GM21381 (cell line): Measurements from ENCODE around the gene TOR2A.

Experiments
- ATAC-seq: cut with Tn5 transposase; IDR thresholded peaks from one replicate; pipeline ENCODE4 v1.9.1; 2021; ENCODE audit warnings: mild to moderate bottlenecking, moderate library complexity; ENCODE audit not compliant: unreplicated experiment

The TOR2A gene

DNA sequence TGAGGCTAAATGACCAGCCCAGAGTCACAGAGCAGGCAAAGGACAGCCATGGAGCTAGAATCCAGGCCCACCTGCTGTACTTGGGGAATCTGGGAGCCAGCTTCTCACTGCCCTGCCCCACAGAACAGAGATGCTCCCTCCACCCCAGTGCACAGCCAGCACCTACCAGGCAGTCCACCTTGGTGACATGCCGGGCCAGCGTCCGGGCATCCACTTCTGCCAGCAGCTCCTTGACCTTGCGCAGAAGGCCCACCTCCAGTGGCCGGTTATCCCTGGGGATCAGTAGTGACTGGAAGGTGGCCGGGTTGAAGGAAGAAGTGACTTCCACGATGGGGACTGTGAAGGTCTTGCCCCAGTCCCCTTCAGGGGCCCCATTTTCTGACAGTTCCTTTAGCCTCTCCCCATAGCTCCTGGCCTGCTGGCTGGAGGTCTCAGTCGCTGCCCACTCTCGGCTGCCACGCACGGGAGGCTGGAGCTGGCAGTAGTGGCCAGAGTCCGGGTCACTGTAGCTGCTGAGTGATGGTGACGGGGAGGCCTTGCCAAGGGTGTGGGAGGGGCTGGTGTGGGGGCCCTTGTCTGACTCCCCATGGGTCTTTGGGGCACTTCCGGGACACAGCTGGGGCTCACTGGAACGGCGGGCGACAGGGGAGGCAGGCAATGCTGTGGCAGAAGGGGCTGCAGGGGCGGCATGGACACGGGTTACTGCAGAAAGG lies 9.5 kb upstream of the TOR2A start:
- ATAC-seq: no peak

DNA sequence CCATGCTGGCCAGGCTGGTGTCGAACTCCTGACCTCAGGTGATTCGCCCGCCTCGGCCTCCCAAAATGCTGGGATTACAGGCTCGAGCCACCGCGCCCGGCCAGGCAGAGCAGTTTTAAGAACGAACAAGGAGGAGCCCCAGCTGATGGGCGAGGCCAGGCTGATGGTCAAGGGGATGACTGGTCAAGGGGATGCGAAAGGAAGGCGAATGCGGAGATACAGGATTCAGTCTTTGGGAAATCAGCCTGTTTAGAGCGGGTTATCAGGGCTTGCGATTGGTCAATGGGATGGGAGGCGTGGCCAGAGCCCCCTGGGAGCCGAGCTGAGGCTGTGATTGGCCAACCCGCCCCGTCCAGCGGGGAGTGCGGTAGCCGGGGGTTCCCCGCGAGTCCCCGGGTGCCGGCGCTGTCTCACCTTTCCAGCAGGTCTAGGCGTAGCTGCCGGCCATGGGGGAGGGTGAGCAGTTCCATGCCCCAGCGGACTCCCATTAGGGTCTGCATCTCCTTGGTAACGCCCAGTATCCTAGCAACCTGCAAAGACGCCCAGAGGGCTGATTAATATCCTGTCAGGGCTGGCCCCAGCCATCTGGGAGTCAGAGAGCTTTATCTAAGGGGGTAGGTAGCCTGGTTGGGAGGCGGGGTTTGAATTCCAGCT lies 7.5 kb upstream of the TOR2A start:
- ATAC-seq: no peak

DNA sequence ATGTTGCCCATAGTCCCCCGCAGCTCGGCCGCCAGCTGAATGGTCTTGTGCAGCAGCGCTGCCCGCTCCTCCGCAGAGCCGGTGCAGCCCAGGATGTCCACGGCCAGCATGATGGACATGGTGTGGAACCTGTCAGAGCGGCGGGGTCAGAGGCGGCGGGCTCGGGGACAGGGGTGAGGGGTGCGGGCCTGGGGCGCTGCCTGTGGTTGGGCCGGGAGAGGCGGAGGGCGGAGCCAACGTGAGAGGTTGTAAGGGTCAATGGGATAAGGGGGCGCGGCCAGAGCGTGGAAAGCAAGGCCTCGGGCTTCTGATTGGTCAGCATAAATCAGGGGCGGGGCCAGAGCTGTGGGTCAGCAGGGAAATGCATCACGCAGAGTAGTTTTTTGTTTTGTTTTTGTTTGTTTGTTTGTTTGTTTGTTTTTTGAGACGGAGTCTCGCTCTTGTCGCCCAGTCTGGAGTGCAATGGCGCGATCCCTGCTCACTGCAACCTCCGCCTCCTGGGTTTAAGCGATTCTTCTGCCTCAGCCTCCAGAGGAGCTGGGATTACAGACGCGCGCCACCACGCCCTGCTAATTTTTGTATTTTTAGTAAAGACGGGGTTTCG lies 6.8 kb upstream of the TOR2A start:
- ATAC-seq: no peak

DNA sequence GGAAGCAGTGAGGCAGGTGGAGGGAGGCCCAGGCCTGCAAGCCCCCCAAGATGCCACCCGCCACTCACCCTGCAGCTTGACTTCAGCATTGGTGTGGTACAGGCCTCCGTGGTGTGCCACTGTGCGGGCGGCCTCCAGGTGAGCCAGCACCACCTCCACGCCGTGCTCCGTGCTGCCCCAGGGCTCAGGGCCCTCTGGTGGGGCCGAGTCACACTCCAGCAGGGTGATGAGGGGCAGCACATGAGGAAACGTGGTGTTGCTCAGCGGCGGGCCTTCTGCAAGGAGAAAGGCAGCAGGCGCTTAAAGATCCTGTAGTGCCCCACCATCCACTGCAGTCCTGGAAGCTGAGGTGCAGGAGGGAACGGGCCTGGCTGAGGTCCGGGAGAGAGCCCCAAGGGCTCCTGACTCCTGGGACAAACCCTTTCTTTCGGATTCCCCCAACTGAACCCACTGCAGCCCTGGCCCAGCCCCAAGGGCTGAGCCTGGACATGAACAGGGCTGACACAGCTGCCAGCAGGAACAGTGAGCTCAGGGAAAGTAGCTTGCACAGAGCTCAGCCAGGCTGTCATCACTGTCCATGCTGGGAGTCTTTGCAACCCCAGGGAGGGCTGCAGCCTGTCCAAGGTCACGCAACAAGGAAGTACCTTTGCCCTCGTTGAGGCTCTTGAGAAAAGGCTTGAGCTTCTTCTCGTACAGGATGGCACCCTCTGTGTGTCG lies 4.7 kb upstream of the TOR2A start:
- no peak for ATAC-seq

DNA sequence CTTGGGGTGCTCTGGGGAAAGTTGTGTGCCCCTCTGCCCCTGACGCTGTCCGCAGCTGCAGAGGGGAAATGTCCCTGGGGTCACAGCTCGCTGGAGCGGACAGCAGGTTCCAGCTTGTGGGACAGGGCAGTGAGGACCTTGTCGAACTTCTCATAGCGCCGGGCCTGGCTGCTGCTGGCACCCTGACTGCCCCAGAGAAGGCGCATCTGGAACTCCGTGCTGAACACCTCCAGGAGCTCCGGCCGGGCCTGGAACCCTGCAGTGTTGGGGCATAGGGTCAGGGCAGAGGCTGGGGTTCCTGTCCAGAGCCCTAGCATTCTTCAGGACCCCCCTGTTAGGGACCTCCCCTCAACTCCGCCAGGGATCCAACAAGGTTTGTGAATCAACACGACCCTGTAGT lies 3.6 kb upstream of the TOR2A start:
- ATAC-seq: no peak

DNA sequence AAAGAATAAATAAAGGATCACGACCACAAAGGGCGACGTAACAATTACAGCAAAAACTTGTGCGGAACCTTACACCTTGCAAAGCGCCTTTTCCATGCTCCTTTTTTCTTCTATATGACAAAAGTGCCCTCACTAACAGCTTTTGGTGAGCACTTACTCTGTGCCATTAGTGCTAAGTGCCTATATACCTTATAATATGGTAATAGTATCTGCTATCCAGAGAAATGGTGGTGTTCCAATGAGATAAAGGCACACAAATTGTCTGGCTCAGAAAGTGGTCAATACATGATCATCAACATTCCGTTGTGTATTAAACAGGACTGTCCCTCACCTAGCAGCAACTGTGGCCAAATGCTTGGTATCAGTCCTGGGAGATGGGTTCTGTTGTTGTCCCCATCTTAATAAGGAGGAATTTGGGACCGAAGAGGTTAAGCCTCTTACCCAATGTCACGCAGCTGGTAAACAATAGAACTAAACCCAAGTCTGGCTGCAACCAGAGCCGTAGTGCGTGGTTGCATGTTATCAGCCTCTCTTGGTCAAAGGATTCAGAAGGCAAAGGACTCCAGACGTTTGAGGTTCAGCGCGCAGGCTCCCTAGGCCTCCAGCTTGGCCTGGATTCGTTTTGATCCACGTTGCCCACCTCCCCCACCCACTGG lies 564 bp upstream of the TOR2A start:
- ATAC-seq: no peak

DNA sequence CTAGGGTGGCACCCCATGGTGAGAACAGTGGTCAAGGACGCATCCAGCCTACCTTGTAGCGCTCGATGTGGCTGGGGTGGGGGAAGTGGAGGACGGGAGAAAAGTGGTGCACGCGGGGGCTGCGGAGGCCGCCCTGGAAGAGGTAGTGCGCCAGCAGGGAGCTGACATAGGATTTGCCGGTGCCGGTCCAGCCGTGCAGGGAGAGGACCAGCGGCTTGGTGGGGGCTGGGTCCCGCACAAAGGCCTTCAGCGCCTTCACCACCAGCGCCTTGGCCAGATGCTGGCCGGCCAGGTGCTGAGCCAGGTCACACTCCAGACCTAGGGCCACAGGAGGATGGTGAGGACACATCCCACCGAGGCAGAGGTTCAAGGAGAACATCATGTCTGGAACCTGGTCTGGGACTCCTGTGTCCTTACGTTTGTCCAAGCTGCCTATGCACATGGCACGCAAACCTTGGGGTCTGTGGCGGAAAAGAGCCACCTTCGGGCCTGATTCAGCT lies 797 bp downstream of the TOR2A start:
- peak; percentile 3 for ATAC-seq

DNA sequence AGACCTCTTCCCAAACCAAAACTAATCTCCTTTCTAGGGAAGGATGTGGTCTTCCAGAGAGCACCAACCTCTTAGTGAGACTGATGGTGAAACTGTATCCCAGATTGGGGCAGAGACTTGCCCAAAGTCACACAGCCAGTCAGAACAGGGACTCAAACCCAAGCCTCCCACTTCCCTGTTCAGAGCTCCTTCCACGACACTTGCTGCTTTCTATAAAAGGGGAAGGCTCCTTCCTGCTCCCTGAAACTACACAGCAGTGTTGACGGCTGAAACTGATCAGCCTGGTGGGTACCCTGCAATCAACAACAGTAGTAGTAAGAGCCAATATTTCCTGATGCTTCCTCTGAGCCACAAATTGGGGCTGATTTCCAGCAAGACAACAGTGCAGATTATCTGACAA lies 1.5 kb downstream of the TOR2A start:
- no peak for ATAC-seq

DNA sequence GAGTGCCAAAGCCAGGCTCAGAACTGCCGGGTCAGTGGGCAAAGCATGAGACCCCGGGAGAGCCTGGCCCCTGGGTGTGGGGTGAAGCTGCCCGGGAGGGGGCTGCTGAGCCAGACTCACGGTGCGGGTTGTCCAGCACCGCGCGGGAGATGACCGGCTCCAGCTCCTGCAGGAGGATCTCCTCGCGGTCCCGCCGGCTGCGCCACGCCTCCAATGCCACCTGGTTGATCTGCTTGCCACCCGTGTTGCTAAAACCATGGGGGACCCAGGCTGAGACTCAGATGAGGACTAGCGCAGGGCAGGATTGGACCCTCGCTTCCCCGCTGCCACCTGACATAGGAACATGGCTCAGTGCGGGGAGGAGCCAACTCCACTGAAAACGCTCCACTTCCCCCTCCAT lies 2.6 kb downstream of the TOR2A start:
- ATAC-seq: no peak

DNA sequence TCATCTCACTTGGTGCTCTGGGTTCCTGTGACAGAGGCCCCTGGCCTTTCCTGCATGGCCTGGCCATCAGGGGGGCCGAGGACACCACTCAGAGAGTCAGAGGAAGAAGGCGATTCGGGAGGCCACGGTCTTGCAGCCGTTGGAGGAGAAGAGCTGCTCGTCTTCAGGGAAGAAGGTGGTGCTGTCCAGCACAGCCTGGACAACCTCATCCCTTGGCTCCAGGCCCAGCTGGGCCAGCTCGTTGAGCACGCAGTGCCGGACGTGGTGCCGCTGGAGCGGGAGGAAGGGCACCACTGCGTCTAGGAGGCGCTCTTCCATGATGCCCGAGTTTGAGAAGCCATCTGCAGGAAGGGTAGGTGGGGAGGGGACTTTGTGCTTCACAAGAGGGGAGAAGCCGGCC lies 3.2 kb downstream of the TOR2A start:
- ATAC-seq: no peak

DNA sequence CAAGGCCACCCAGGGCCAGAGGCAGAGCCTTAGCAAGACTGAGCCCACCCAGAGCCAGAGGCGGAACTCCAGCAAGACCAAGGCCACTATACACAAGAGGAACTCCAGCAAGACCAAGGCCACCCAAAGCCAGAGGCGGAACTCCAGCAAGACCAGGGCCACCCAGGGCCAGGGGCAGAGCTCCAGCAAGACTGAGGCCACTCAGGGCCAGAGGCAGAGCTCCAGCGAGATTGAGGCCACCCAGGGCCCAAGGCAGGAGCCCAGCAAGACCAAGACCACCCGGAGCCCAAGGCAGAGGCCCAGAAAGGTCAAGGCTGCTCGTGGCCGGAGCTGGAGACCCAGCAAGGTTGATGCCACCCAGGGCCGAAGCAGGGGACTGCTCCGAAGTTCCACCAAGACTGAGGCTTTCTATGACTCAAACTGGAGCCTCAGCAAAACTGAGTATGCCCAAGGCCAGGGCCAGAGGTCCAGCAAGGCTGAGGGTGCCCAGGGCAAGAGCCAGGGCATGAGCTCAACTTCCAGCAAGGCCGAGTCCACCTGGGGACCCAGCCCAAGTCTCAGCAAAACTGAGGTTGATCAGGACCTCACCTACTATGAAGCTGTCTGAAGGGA lies 4.2 kb downstream of the TOR2A start:
- ATAC-seq: no peak

DNA sequence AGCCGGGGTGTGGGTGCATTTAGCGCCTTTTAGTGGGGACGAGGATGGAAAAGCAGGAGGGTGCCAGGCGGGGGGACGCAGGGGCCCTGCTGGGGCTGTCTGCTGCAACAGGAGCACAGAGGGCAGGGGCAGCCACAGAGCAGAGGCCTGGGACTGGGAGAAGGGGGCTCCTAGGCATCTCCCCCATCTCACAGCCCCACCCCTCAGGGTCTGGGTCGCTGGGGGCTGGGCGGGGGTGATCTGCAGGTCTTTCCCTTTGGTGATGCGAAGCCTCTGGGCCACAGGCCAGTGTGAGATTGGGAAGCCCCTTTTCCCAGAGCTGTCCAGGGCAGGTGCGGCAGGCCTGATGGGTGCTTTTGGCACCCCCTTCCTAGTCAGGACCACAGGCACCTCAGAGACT lies 4.8 kb downstream of the TOR2A start:
- ATAC-seq: no peak

DNA sequence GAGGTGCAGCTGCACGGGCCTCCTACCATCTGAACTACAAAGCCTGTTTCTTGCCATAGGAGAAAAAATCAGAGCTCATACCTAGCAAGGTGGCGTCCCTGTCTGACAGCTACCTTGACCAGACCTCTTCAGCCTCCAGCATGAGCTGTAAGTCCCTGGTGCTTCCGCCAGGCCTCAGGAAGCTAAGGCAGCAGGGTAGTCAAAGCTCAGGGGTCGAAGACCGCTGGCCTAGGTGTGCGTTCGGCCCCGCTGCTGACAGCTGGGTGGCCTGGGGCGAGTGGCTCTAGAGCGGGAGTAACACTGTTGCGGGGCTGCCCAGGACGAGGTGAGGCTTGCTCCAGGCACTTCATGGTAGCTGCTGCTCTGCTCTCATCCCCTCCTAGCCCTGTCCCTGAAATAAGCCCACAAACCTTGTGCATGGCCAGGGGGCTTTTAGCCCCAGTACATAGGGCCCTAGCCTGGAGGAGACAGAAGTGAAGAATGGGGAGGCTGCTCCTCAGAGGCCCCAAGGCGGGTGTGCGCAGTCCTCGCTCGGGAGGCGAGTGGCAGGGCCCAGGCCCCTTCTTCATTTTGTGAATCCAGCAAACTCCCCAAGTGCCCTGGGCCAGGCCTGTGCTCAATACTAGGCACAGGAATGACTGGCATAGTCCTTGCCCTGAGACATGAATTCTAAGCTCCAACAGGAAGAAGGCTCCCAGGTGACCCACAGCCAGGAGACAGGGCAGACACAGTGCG lies 5.4 kb downstream of the TOR2A start:
- ATAC-seq: no peak

DNA sequence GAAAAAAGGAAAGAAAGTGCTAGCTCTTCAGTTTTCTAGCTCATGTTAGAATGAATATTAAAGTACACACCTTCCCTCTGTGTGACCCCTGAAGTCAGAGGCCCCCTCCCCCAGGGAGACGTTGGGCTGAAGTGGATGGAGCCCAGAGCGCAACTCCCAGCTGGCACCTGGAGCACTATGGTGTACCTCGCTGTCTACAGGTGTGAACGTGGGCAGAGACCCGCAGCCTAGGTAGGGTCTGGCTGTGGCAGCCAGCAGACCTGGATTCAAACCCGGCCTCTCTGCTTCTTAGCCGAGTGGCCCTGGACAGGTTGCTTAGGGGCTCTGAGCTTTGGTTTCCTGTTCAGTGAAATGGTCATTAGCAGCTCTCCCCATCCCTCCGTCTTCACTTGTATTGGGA lies 6.3 kb downstream of the TOR2A start:
- no peak for ATAC-seq

DNA sequence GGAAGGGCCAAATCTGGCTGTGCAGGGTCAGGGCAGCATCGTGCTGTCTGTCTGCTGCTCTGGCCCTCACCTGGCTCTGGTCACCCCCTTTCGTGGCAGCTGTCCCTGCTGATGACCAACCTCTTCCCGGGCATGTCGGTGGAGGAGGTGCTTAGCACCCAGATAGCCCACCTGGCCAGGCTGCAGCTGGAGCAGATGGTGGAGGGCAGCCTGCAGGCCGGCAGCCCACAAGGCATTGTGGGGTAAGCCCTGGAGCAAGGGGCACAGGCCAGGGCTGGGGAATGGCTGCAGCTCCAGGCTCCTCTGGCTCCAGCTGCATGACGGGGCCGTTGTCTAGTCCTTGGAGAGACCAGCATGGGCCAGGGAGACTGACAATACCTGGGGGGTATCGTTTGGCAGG lies 8.2 kb downstream of the TOR2A start:
- ATAC-seq: no peak

DNA sequence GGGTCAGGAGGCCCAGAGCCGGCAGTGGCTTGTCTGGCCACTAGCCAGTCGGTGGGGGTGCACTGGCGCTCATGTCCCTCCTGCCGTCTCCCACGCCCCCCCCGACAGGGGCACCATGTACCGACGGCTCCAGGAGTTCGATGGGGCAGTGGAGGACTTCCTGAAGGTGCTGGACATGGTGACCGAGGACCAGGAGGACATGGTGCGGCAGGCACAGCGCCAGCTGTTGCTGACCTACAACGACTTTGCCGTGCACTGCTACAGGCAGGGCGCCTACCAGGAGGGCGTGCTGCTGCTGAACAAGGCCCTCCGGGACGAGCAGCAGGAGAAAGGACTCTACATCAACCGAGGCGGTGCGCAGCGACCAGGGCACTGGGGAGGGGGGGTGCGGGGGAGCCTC lies 11.1 kb downstream of the TOR2A start:
- no peak for ATAC-seq

DNA sequence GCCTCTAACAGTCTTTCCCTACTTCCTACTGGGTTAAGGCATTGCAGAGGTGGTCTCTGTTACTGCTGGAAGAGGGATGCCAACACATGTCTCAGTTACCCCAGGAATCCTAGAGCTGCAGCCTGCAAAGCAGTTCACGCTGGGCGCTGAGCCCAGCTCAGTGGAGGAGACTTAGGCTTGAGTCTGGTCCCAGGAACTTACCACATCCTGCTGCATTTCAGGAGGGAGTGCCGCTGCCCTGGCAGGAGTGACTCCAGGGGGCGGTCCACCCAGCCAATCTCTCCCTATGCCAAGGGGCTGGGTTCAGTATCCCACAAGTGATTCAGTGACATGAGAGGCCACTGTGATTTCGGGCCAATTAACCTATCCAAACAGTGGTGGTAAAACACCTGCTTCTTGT lies 11.7 kb downstream of the TOR2A start:
- ATAC-seq: no peak

DNA sequence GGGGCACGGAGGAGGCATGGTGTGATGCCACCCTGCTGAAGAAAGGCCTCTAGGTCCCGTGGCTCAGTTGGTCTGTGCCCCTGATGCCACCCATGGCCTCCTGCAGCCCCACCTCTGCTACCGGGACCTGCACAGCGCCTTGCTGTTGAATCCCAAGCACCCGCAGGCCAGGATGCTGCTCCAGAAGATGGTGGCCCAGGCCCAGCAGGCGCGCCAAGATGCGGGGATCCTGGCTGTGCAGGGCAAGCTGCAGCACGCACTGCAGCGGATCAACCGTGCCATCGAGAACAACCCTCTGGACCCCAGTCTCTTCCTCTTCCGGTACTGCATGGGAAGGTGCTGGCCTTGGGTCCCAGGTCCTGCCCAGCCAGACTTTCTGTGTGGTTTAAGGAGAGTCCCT lies 12.1 kb downstream of the TOR2A start:
- ATAC-seq: no peak

DNA sequence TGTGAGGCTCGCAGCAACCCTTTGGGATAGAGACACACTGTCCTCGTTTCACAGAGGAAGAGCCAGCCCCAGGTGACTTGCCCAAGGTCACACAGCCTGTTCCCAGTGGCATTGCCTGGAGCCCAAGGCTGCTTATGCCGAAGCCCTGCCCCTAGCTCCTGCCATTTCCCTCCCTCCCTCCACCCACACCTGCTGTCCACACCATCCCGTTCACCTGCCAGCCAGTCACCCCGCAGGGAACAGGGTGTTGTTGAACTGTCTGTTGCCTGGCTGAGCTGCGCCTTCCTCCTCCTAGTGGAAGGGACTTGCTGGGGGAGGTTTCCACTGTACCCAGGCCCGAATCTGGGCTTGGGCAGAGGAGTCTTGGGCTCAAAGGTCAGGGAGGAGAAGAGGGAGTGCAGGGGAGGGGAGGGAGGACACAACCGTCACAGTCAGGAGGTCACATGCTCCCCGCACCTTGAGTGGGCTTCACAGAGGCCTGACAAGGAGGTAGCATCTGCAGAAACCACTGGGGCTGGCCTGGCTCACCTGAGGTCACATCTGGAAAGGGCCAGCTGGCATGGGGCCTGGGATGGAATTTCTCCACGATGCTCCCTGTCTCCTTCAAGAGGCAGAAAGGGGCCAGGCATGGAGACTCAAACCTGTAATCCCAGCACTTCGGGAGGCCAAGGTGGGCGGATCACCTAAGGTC lies 12.9 kb downstream of the TOR2A start:
- no peak for ATAC-seq
